GM12892 (cell line): ENCODE measurements around the gene APOL6.

Source experiments
- POLR2A ChIP-seq: IDR thresholded peaks from 2 replicates; pipeline ENCODE4 v1.6.1; 2011; ENCODE audit warnings: low read depth, low read length, control low read depth
- POLR2AphosphoS5 ChIP-seq: IDR thresholded peaks from 2 replicates; pipeline ENCODE4 v1.6.1; 2011; ENCODE audit warnings: low read depth, low read length, control low read depth

DNA sequence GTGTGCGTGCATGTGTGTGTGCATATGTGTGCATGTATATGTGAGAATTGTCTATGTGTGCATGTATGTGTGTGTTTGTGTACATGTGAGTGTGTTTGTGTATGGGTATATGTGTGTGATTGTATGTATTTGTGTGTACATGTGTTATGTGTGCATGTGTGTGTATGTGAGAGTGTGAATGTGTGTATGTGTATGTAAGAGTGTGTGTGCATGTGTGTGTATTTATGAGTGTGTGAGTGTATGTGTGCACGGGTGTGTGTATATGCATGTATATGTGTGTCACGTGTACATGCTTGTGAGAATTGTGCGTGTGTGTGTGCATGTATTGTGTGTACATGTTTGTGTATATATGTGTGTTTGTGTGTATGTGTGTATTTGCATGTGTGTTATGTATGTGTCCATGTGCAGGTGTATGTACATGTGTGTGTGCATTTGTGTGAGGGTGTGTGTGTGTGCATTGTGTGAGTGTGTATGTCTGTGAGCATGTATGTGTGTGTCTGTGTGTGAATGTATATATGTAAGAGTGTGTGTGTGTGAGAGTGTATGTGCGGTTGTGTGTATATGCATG, 47.1 kb upstream of the APOL6 start:
- no peak for TF ChIP-seq POLR2A
- no peak for TF ChIP-seq POLR2AphosphoS5
